Posterior vena cava (tissue), 2 donors: ENCODE data around the gene FUCA2. TPM values are rescaled to one million over a fixed set of nuclear protein-coding genes. Genes with fewer than 3 reads are reported as not detected.
A peak's percentile ranks its signal among the peaks of the same experiment; 100 is the strongest.
"Not testable (repeated sequence)": the region's sequence is repeated elsewhere in the genome, so short reads cannot be mapped to it uniquely, and the experiment has no call there.

ENCODE experiments used
- DNase-seq: peaks from one replicate; pipeline ENCODE4 v3.0.0-alpha.2; 2020; ENCODE audit warnings: low spot score
- intact Hi-C, 2 donors: fragments of 100-400 bp; cut with DNase I; formaldehyde crosslinking; loops; one replicate each; pipeline versions ENCODE4 v1.14.1 to v1.14.2; 2022 to 2023
- total RNA-seq, 2 donors: library from RNA; stranded (reverse); fragmentation: NEBNext Ultra II Directional; extraction: Animal tissue kit (Norgen Biotek cat#: 25700); gene quantifications; one replicate each; pipeline ENCODE4 v1.2.1, GENCODE V29; 2021
- donor health status: DM: yes; HTN: yes; CAD: no.
- donor health status: DM: yes; HTN: yes; CAD: no.

The FUCA2 gene
- total RNA-seq, 2 donors from 2014 or later: 41.4 to 49.6 TPM

DNA sequence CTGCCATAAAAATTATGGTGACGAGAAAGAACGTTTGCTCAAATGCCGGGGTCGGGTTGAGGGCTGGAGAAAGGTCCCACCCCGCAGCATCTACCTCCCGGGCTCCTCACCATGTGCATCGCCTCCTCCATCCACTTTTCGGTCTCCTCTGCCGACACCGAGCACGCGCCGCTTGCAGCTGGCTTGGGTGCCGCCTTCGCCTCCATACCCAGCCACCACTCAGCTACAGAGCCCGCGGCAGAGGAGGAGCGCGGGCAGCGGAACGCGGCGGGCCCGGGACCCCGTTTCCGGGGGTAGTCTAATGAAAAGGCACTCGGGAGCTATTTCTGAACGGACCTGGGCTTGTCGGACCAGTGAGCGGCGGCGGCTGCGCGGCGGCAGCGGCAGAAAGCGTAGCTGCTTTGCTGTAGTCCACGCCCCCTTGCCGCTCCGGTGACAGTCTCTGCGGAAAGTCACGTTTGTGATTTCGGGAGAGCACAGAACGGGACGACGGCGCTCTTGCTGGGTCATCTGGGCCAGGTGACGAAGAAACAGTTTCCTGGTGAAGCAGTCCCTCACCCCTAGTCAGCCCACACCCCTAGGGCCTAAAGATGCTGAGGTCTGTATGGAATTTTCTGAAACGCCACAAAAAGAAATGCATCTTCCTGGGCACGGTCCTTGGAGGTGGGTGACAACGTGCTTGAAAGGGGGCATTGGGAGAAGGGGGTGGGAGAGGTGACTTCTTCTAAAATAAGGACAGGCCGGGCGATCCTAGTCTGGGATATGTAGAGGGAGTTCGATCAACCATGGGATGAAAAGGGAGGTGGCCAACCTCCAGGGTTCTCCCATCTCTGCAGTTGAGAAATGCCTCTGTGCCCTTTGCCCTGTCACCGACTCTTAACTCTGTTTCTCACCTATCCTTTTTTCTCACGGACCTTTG, 60.8 kb downstream of the FUCA2 start, which contains the start of the genes ADAT2 and PEX3:
ADAT2 (minus strand) TSS at position 243 of the 919 bp plus-strand sequence; CDS start at position 206, 37 bp downstream.
PEX3 (plus strand) TSS at position 353 of the 919 bp plus-strand sequence; CDS start at position 591, 238 bp downstream.
- DNase-seq: peak; percentile 97
- intact Hi-C loops: no loop called here

DNA sequence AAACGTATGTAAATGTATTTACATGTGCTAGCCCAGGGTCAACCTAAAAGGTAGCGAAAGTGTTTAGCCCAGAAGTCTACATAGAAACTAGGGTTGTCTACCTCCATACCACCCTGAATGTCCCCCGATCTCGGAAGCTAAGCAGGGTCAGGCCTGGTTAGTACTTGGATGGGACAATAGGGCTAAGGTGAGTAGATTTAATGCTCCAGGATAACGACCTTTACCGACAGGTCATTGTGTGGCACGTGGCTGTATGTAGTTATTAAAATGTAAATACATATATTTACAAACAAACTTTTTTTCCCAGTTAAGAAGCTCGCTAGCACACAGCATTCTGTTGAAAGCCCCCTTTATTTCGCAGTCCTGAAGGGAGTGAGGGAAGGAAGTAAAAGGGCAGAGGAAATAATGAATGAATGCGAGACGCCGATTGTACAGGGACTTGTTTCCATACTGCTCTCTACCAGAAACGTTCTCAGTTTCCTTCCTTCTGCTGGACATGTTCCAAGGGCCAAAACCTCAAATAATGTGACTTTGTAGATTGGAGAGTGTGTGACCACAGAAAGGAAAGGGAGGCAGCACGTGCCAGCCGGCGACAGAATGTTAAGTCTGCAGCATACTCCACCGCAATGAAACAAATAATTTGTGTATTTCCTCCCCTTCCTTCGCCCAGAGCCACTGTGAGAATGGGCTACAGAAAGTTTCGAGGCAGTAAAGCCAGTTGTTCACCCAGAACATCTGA, 61.6 kb downstream of the FUCA2 start:
- intact Hi-C loops: no loop called here
- no peak for DNase-seq

GRCh38 chr6:143449082-143449713, 62.3 kb downstream of the FUCA2 start:
- DNase-seq: no peak
- intact Hi-C loops: no loop called here

GRCh38 chr6:143447865-143448264, 63.7 kb downstream of the FUCA2 start:
- DNase-seq, intact Hi-C loops: not testable (repeated sequence)

Other genes with a start within 250 kb of the FUCA2 start
- gene ADAT2, start 61.0 kb downstream of the FUCA2 start, total RNA-seq: 1 to 10 TPM; 5.1 to 6.3 TPM
- 10 to 100 TPM; 21.3 to 24.2 TPM for gene PEX3, start 60.9 kb downstream of the FUCA2 start, total RNA-seq
- 10 to 100 TPM; 53.8 to 72.6 TPM for gene PHACTR2, start 166.2 kb upstream of the FUCA2 start, total RNA-seq